WTC11 (cell line): Measurements from ENCODE around the gene SORCS2.

Experiments
- CTCF ChIP-seq: fragments of 200-600 bp; IDR thresholded peaks from 2 replicates; pipeline ENCODE4 v1.8.0; 2022; ENCODE audit warnings: antibody characterized with exemption
- TCF7 ChIP-seq: sonication (generic); formaldehyde crosslinking; IDR thresholded peaks from 2 replicates; pipeline ENCODE4 v1.8.0; 2022; ENCODE audit warnings: mild to moderate bottlenecking, low read depth, missing genetic modification reagents, moderate library complexity
- USF1 ChIP-seq: sonication (generic); formaldehyde crosslinking; IDR thresholded peaks from 2 replicates; pipeline ENCODE4 v1.8.0; 2022; ENCODE audit warnings: mild to moderate bottlenecking, missing genetic modification reagents
- ZBTB21 ChIP-seq: sonication (generic); formaldehyde crosslinking; IDR thresholded peaks from 2 replicates; pipeline ENCODE4 v1.8.1; 2023; ENCODE audit warnings: mild to moderate bottlenecking, missing genetic modification reagents, borderline replicate concordance
- ZNF317 ChIP-seq: sonication (generic); formaldehyde crosslinking; IDR thresholded peaks from 2 replicates; pipeline ENCODE4 v1.8.1; 2023; ENCODE audit warnings: low read depth, mild to moderate bottlenecking, moderate library complexity, missing genetic modification reagents, borderline replicate concordance
- TF ChIP-seq, protein P1 (sequence below): sonication (generic); formaldehyde crosslinking; conservative IDR thresholded peaks from 2 replicates; pipeline ENCODE4 v1.8.1; 2022; ENCODE audit warnings: mild to moderate bottlenecking, missing genetic modification reagents

DNA sequence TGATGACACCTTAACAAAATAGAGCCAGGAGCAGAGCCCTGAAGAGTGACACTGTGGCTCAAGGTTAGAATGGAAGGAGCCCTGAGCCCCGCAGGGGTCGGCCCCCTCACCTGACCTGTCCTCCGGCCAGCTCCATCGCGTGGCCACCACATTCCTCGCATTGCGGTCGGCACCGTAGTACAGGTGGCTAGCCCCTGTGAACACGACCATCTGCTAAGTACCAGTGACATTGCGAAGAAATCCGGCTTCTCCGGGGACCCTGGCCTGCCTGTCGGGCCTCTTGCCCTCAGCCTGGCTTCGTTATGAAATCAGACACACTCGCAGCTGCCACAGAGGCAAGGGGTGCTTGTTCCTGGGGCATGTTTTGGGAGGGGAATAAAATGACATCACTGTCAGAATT lies 568.4 kb downstream of the SORCS2 start:
- TF ChIP-seq ZBTB21: no peak
- TF ChIP-seq CTCF: no peak
- TF ChIP-seq, protein P1, sequence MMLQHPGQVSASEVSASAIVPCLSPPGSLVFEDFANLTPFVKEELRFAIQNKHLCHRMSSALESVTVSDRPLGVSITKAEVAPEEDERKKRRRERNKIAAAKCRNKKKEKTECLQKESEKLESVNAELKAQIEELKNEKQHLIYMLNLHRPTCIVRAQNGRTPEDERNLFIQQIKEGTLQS (CRISPR knock-in tag): no peak
- TF ChIP-seq TCF7: no peak
- no peak for TF ChIP-seq USF1 (CRISPR knock-in tag)
- TF ChIP-seq ZNF317 (CRISPR knock-in tag): no peak
